NCI-H1417 treated with DMSO at 0.1 percent for 48 hours (cell line): ENCODE measurements around the gene GRID1.
"Not testable (repeated sequence)": the region's sequence is repeated elsewhere in the genome, so short reads cannot be mapped to it uniquely, and the experiment has no call there.

Experiments used
- DNase-seq: peaks from one replicate; lab custom pipeline; 2025; lab: John Stamatoyannopoulos, UW

The GRID1 gene

DNA sequence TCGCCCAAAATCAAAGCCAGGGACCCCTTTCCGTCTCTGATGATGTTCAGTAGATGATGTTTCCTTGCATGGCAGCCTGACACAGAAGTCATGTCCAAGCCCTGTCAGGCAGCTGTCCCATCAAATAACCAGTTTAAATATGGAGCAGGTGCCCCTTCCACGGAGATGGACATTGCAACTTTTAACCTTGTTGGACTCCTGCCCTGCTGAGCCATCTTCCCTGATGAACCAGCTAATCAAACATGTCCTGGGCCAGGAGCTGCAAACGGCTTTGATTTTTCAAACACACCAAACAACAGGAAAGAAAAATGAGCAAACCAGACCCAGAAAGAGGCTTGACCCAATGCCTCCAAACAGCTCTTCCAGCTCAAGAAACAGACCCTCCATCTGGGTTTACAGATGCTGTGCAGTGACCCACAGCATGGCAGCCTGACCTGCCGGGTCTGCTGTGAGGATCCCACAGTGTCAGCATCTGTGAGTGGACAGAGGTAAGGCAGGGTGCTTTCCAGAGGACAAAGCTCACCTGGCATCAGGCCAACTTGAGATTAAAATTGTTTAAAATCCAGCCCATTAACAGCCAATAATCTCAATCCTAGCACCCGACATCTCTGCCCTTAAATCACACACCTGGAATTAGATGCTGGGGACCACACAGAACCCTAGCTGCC, 372.6 kb downstream of the GRID1 start:
- no peak for DNase-seq

DNA sequence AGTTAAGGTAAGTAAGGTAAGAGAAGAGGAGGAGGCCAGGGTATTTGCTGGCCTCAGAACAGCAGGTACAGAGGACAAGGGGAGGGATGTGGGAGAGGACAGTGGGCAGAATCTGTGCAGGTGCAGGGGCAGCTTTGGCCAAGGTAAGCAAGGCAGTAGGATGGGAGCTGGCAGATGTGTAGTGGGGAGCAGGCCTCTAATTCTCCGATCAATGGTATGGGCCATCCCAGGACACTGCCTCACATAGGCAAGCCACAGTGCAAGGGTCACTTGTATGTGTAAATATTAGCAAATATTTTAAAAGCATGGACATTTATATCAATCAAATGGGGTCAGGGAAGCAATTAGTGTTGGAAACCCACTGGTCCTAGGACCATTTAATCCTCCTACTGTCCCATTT, 373.5 kb downstream of the GRID1 start:
- no peak for DNase-seq

DNA sequence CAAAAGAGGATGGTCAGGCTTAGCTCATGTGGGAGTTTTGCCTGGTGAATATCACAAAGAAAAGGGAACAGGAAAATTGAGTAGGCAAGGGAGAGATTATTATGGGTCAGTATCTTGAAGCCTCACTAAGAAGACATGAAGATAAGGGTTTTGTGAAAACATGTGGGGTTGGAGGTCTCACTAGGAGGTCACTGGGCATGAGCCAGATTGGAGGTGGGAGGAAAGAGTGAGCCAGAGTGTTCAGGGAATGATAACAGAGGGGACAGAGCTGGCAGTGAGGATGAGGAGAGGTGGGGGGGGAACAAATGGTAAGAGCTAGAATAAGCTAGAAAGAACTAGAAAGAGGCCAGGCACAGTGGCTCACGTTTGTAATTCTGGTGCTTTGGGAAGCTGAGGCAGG, 374.3 kb downstream of the GRID1 start:
- DNase-seq: no peak

DNA sequence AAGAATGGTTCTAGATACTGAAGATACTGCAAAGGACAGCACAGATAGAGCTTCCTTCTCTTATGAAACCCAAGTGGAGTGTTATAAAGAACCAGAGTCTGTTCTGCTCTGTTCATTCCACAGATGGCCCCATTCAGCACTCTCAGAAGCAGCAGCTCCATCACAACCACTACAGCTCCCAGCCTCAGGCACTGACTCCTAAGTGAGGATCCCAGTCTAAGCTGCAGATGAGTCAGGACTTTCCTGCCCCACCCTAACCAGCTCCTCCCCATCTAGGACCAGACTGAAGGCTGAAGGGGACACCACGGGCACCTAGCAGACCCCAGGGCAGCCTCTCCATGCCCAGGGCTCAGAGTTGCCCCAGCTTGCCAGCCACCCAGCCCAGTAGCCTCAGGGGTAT, 379.8 kb downstream of the GRID1 start:
- no peak for DNase-seq

DNA sequence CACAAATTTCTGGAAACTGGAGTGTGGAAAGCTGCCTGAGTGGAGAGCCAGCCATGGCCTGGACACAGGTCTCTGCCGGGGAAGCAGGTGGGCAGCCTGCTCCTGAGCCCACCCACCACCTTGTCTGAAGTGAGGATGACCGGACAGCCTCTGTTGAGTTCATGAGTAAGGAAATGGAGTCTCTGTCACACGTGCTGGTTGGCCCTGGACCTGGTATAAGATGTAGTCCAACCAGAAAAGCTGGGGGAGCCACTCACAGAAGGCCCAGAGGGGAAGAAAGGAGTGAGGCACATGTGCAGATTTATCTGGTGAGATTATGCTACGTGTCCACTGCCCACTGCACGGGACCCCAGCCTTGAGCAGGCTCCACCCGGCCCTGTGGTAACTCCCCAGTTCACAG, 383.5 kb downstream of the GRID1 start:
- DNase-seq: no peak

DNA sequence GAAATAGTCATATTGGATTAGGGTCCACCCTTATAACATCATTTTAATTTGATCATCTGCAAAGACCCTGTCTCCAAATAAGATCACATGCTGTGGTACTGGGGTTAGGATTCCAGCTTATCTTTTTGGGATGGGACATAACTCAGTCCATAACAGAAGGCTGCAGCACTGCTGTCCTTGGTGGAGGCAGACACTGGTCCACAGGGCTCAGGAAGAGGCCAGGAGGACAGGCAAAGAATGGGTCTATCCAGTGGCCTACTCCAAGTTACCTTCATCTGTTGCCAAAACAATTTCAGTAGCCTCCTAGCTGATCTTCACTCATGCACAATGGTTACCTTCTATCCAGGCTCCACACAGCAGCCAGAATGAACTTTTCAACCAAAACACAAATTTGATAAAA, 387.0 kb downstream of the GRID1 start:
- no peak for DNase-seq

DNA sequence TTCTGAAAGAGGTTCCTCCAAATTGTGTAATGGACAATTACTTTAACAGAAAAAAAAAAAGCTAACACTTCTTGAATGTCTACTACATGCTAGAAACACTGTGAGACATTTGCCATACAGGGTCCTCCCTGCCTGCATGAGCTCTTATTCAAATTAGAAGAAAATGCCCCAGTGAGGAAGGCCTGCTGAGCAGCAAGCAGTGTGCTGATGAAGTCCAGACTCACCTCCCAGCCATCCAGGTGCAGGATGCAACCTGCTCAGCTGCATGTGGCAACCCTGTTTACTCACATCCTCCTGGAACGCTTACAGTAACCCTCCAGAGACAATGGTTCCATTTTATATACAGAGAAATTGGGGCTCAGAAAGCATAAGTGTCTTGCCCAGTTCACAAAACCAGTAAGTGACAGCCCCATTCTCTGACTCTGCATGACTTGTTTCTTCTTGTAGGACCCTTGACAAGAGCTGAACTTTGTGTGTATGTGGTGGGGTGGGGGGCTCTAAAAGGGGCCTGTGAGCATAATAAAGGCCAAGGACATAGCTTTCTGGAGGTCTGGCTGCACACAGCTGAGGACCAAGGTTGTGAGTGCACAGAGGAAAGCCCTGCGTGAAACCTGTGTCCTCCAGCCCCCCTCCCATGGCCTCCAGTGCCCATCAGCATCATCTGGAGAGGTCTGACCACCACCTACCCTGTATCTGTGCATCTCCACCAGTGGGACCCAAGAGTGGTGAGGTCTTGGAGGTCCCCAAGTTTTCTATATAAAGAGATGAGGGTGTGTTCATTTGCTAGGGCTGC, 387.8 kb downstream of the GRID1 start:
- DNase-seq: no peak

DNA sequence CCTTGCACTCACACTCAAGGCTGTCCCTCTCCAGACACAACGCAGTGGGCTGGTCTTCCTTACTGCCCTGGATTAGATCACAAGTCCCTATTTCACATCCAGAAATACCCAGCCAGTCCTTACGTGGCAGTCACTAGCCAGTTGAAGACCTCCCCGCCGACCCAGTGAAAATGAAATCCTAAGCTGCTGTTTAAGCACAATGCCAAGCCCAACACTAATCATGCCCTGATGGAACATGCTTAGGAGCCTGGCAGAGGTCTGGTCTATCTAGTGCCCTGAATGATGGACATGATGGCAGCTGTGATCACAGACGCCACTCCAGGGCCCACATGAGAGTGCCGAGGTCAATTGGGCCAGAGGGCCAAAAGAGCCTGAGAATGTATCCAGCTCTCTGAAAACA, 389.0 kb downstream of the GRID1 start:
- no peak for DNase-seq

DNA sequence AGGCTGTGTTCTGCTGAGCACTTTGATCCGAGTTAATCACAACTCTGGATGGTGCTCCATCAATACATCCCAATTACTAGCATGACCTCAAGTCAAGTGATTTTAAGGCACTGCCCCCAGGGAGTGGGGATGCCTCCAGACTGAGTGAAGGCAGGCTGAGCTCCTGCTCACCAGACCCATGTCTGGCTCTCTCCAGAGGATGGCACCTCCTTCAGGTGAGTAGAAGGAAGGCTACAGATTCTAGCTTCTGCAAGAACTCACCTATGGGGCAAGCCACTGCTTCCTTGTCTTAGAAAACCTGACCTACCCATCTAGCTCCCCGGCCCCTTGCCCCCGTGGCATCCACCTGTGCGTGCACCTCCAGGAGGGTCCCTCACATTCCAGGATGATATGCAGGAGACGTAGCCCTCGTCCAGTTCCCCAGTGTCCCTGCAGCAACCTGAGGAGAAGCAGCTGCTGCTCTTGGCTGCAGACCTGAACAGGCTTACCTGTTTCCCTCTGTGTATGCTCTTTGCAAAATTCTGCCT, 390.3 kb downstream of the GRID1 start:
- DNase-seq: no peak

DNA sequence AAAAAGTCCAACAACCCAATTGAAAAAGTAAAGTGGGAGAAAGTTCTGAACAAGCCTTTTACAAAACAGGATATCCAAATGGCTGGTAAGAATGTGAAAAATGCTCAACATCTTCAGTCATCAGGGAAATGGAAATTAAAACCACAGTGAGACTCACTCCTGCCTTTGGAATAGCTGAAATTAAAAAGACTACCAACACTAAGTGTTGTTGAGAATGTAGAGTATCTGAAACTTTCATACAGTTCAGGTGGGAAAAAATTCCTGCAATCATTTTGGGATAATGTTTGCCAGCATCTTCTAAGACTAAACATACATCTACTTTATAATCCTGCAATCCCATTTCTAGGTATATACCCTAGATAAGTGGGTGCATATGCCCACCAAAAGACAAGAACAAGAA, 395.1 kb downstream of the GRID1 start:
- DNase-seq: no peak

DNA sequence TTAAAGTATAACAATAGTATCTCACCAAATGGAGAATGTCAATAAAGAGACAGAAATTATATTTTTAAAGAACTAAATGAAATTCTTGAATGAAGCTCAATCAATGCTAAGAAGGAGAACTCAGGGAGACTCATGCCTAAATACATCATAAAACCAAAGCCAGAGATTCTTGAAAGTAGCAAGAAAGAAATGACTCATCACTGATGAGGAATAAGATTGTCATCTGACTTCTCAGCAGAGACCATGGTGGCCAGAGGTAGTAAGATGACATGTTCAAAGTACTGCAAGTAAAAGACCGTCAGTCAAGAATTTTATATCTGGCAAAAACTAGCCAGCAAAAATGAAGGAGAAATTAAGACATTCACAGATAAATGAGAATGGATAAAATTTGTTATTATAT, 399.0 kb downstream of the GRID1 start:
- DNase-seq: no peak

DNA sequence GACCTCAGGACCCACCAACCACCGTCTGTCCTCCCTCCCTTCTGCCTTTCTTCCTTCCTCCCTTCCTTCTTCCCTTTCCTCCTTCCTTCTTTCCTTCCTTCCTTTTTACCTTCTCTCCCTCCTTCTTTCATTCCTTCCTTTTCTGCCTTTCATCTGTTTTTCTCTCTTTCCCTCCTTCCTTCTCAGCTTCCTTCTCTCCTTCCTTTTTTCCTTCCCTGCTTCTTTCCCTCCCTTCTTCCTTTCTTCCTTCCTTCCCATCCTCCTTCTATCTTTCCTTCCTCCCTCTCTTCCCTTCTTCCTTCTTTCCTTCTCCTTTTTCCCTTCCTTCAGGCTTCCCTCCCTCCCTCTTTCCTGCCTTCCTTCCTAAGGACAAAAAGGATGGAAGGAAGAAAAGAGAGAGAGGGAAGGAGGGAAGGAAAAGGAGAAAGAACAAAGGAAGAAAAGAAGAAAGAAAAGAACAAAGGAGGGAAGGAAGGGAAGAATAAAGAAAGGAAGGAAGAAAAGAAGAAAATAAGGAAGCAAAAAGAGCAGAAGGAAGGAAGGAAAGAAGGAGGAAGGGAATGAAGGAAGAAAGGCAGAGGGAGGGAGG, 405.0 kb downstream of the GRID1 start:
- DNase-seq: no peak

DNA sequence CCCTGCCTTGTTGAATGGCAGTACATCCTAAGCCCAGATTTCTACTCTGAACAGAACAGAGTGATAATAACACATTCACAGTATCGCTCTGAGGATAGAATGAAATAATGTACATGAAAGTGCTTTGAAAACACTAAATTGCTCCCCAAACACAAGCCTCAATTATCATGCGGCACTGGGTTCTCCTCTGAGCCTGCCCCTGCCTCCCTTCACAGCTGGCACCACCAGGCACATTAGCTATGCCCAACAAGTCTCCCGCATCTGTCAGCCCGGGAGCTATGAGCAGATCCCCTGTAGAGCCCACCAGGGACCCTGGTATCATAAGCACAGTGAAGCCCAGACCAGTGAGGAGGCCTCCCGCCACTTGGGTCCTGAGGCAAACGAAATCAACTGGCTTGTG, 405.5 kb downstream of the GRID1 start:
- DNase-seq: no peak

DNA sequence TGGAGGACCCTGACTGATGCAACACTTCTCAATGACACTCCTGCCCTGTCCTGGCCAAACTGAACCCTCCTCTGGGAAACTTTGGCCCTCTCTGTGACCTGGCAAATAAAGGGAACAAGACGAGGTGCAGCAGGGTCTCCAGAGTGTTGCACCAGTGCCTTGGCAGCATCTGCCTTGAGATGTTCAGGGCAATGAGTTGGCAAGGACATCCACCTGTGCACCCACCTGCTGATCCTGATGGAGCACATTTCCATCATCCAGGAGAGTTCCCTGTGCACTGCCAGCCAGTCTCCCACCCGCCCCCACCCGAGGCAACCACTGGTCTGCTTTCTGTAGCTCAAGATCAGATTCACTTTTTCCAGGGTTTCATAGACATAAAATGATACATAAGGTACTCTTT, 407.4 kb downstream of the GRID1 start:
- no peak for DNase-seq

DNA sequence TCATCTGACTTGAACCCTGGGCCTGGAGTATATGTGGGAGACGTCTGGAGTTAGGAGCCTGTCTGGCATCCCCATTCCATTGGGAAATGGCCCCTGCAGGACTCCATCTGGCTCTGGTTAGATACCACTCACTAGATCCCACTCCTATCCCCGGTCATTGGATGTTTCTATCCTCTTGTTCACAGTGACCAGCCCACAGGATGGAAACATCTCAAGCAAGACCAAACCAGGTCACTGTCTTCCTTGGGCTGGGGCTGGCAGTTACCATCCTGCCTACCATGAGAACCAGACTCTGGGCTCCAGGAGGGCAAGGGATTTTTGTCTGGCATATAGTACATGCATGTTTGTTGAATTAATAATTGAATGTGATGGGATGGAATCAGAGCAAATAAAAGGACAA, 415.7 kb downstream of the GRID1 start:
- DNase-seq: no peak

DNA sequence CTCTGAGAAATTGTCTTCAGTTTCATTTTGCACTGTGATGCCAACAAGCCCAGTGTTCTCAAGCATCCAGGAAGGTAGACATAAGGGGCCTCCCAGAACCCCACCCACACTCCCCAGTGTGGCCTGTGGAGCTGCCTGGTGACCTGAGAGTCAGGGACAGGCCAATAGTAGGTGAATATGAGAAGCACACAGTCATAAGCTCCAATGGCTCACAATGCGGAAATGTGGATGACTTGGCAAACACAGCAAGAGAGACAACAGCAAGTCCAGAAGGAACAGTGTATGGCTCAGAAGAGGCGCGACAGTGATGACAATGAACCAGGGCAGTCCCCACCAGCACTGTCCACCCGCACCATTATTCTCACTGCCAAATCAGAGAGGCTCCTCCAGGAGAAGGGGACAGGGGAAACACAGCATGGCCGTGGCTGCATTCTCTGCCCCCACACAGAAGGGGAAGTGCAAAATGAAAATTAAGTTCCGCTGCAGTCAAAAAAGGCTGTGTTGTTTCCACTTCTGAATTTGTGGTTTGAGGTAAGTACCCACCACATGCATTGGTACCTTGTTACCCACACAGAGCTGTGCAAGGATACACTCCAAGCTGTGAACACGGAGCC, 419.8 kb downstream of the GRID1 start:
- DNase-seq: no peak

DNA sequence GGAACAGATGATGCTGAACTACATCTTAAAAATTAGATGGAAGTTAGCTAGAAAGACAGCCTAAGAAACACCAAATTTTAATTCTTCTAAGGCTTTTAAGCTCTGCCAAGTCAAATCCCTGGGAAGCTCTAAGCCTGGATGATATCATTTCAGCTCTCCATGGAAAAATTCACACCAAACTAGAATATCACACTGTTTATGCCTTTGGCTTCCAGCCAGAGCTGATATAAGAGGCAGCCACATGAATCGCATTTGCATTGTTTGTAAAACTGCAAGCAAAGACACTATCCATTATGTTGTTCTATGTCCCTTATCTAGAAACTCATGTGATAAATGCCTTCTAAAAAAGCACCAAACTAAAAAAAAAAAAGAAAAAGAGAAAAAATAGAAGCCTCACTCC, 430.4 kb downstream of the GRID1 start:
- DNase-seq: no peak

DNA sequence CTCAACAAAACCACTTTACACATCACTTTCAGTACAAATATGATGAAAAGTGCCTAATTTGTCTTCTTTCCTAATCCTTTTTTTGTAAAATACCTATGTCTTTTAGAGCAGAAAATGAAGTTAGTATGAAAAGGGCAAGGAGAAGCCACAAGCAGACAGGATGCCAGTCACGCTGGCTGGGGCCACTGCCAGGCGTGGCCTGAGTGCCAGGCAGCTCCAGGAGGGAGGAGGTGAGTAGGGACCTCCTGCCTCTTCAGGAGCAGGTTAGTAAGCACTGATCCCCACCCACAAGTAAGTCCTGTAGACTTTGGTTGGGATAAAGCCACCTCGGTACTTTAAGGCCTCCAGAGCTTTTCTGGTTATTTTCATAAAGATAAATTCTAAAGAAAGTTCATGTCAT, 432.0 kb downstream of the GRID1 start:
- DNase-seq: no peak

DNA sequence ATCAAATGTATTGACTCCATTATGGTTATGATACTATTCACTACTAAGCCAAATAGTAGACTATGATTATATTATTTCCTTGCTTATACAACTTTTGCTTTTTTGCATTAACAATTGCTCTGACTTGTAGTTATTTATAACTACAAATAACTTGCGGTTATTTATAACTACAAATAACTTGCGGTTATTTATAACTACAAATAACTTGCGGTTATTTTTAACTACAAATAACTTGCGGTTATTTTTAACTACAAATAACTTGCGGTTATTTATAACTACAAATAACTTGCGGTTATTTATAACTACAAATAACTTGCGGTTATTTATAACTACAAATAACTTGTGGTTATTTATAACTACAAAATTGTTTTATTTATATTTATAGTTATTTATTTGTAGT, 436.6 kb downstream of the GRID1 start:
- not testable (repeated sequence) for DNase-seq

DNA sequence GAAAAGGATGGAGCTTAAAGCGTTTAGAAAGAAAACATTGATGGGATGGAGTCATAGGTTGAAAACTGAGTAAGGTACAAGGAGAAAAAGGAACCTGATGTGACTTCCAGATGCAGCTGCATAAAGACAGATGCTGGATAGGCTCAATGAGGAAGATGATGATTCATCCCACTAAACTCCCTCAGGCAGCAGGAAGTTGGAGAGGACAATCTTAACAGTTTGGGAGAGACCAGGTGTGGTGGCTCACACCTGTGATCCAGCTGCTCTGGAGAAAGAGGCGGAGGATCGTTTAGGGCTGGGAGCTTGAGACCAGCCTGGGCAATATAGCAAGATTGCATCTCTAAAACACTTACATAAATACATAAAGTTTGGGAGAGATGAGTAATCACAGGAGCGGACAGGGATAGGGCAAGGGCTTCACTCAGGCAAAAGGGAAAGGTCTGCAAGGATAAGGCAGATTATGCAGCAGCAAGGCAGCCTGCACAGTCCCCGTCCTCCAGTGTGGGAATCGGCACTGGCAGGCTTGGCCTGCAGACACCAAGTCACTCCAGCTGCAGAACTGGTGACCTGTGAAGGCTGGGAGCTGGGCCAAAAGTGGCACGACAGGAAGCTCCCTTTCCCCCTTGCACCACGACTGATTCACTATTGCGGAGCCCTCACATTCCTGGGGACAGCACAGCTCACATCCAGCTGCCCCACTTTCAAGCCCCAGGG, 438.5 kb downstream of the GRID1 start:
- no peak for DNase-seq

DNA sequence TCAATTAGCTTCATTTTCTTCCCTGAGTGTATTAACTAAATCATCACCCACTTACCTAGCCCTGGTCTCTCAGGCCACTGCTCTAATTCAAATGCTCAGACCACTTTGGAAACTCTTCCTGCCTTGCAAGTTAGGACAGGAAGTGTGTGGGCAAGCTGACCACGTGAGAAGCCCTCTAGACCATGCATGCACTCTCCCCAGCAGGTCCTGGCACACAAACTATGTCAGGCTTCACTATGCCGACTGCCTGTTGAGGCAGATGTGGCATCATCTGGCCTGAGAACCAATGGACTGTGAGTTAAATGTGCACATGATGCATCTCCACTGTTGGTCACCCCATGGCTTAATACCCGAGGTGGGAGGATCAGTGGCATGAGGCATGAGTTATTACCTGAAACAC, 439.6 kb downstream of the GRID1 start:
- no peak for DNase-seq

DNA sequence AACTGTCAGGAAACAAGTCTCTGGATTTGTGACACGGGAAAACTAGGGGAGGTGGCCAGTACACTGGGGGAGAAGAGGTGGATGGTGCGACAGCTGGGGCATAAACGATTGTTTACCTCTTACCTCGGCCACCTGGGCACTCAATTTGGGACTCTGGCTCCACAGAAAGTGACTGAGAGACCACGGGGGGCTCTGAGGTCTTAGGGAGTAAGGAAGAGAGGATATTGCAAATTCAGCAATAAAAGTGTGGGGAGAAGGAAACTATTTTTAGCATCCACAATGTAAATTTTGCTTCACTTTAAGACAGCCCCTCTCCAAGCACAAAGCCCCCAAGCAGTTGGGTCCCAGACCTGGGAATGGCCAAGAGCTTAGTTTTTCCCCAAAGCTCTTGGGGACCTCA, 440.5 kb downstream of the GRID1 start:
- no peak for DNase-seq
